K562 (cell line): Measurements from ENCODE around the gene LAGE3. TPM values are rescaled to one million over a fixed set of nuclear protein-coding genes. Genes with fewer than 3 reads are reported as not detected.

Experiments used
- ATF1 ChIP-seq, 2 experiments: fragments of 450-650 bp in 1 of 2; IDR thresholded peaks; 2 replicates each; pipeline ENCODE4 v1.6.1; 2016; ENCODE audit warnings: missing compliant biosample characterization in 1 of 2, missing genetic modification characterization in 1 of 2
- CCNT2 ChIP-seq: IDR thresholded peaks from 2 replicates; pipeline ENCODE4 v1.6.1; 2011; ENCODE audit warnings: borderline replicate concordance, low read depth, mild to moderate bottlenecking, moderate library complexity, mixed read lengths, low read length; ENCODE audit not compliant: insufficient read length; ENCODE audit errors: extremely low read depth
- DPF2 ChIP-seq: fragments of 450-650 bp; IDR thresholded peaks from 2 replicates; pipeline ENCODE4 v1.6.1; 2016
- E2F8 ChIP-seq: fragments of 450-650 bp; IDR thresholded peaks from 2 replicates; pipeline ENCODE4 v1.7.1; 2018; ENCODE audit warnings: mild to moderate bottlenecking, low read depth; ENCODE audit not compliant: partially characterized antibody
- FOXA3 ChIP-seq, 2 experiments: fragments of 450-650 bp in 1 of 2; sonication (generic) in 1 of 2; formaldehyde crosslinking; IDR thresholded peaks in 1 of 2; conservative IDR thresholded peaks in 1 of 2; 2 replicates each; pipeline versions ENCODE4 v1.4.0 to v1.8.0; 2020 to 2022; ENCODE audit warnings: mild to moderate bottlenecking in 2 of 2, missing genetic modification reagents in 1 of 2
- HMGXB4 ChIP-seq: sonication (generic); formaldehyde crosslinking; IDR thresholded peaks from 2 replicates; pipeline ENCODE4 v1.8.1; 2023; ENCODE audit warnings: mild to moderate bottlenecking, missing genetic modification reagents
- HNRNPLL ChIP-seq: fragments of 200-400 bp; formaldehyde crosslinking; IDR thresholded peaks from 2 replicates; pipeline ENCODE4 v1.6.1; 2017; ENCODE audit warnings: low read length, low read depth, mild to moderate bottlenecking; ENCODE audit not compliant: poor library complexity, severe bottlenecking
- JUND ChIP-seq, 2 experiments: IDR thresholded peaks; 2 replicates in 1 of 2; 3 replicates in 1 of 2; pipeline ENCODE4 v1.6.1; 2011; ENCODE audit warnings: borderline replicate concordance in 2 of 2, low read depth in 2 of 2, low read length in 2 of 2, improper control_type of control experiment in 1 of 2, missing biosample characterization in 1 of 2, missing genetic modification characterization in 1 of 2, missing genetic modification reagents in 1 of 2
- KLF6 ChIP-seq: fragments of 250-450 bp; sonication (Bioruptor Pico); IDR thresholded peaks from 2 replicates; pipeline ENCODE4 v1.4.0; 2020; ENCODE audit warnings: mild to moderate bottlenecking, moderate library complexity, borderline replicate concordance
- L3MBTL2 ChIP-seq: fragments of 450-650 bp; IDR thresholded peaks from 2 replicates; pipeline ENCODE4 v1.6.1; 2016; ENCODE audit warnings: mild to moderate bottlenecking, moderate library complexity
- LCOR ChIP-seq: sonication (generic); formaldehyde crosslinking; IDR thresholded peaks from 2 replicates; pipeline ENCODE4 v1.8.0; 2022; ENCODE audit warnings: mild to moderate bottlenecking, missing genetic modification reagents
- MAFG ChIP-seq: fragments of 450-650 bp; conservative IDR thresholded peaks from 2 replicates; pipeline ENCODE4 v1.6.1; 2016; ENCODE audit warnings: missing genetic modification characterization, missing compliant biosample characterization
- NCOA6 ChIP-seq: fragments of 450-650 bp; IDR thresholded peaks from 2 replicates; pipeline ENCODE4 v1.6.1; 2017; ENCODE audit warnings: mild to moderate bottlenecking
- NCOR1 ChIP-seq: fragments of 450-650 bp; IDR thresholded peaks from 2 replicates; pipeline ENCODE4 v1.6.1; 2016; ENCODE audit warnings: mild to moderate bottlenecking, moderate library complexity
- PCBP1 ChIP-seq: fragments of 200-400 bp; formaldehyde crosslinking; IDR thresholded peaks from 2 replicates; pipeline ENCODE4 v1.6.1; 2018; ENCODE audit warnings: mild to moderate bottlenecking, low read depth, low read length; ENCODE audit not compliant: poor library complexity, severe bottlenecking
- SIN3B ChIP-seq: fragments of 450-650 bp; IDR thresholded peaks from 2 replicates; pipeline ENCODE4 v1.6.1; 2017; ENCODE audit warnings: low read depth, mild to moderate bottlenecking, moderate library complexity
- SRF ChIP-seq, 2 experiments: fragments of 250-450, 450-650 bp in 1 of 2; sonication (Bioruptor Pico) in 1 of 2; sonication (generic) in 1 of 2; formaldehyde crosslinking; IDR thresholded peaks; 2 replicates each; pipeline versions ENCODE4 v1.5.0 to v1.5.1; 2020 to 2022; ENCODE audit warnings: mild to moderate bottlenecking in 1 of 2, missing genetic modification reagents in 1 of 2
- ZNF165 ChIP-seq: fragments of 250-450 bp; sonication (Bioruptor Pico); IDR thresholded peaks from 2 replicates; pipeline ENCODE4 v1.4.0; 2020; ENCODE audit warnings: borderline replicate concordance
- ZNF280B ChIP-seq: fragments of 250-450 bp; sonication (Bioruptor Pico); IDR thresholded peaks from 2 replicates; pipeline ENCODE4 v1.5.1; 2021; ENCODE audit warnings: mild to moderate bottlenecking
- ZNF395 ChIP-seq: fragments of 200-800 bp; sonication (Bioruptor generic); IDR thresholded peaks from 2 replicates; pipeline ENCODE4 v1.6.1; 2017; ENCODE audit warnings: missing genetic modification characterization, missing compliant biosample characterization
- polyA plus RNA-seq, 8 experiments: library from polyadenylated mRNA; depleted of rRNA in 4 of 8; stranded (reverse) in 5 of 8; unstranded in 3 of 8; fragments of >200 nt; fragmentation: Nextera tagmentation in 2 of 8; fragmentation: Illumina TruSeq in 1 of 8; extraction: Ambion mirVana in 2 of 8; extraction: Trizol in 1 of 8; gene quantifications; 2 replicates each; pipeline versions ENCODE4 v1.2.1 to v1.2.3, GENCODE V29; 2011 to 2014; ENCODE audit warnings: inconsistent platforms in 1 of 8, missing spikeins in 1 of 8
- total RNA-seq, 7 experiments: library from RNA; depleted of rRNA in 6 of 7; stranded (reverse); fragments of >200 nt in 6 of 7; fragmentation: Illumina TruSeq in 2 of 7; extraction: Trizol in 2 of 7; gene quantifications; 2 replicates each; pipeline versions ENCODE4 v1.2.1 to v1.2.3, GENCODE V29; 2011 to 2021; ENCODE audit warnings: low replicate concordance in 1 of 7

LAGE3 gene
- total and polyA plus RNA-seq, 9 of the 15 experiments (the other 6 are each of a cell fraction or from before 2014, with no cell fraction given): 28.2 to 125 (median 35.8) TPM

GRCh38 chrX:154495472-154495922, 16.4 kb upstream of the LAGE3 start (continued):
- no peak for TF ChIP-seq HMGXB4 (CRISPR knock-in tag)
- TF ChIP-seq FOXA3 (CRISPR knock-in tag; conservative IDR thresholded peaks at IDR 0.05 in 1 of 2, IDR thresholded peaks at IDR 0.05 in 1 of 2): no peak
- peak; percentile 32; the same call in 1 of the 2 replicates for TF ChIP-seq L3MBTL2
- TF ChIP-seq MAFG: peak; percentile 96
- TF ChIP-seq SRF (CRISPR knock-in tag; IDR thresholded peaks at IDR 0.05): peak in 1 of 2 experiments; percentile 69; a peak in 2 of 4 replicates
- no peak for TF ChIP-seq ZNF280B (CRISPR knock-in tag)
- TF ChIP-seq ATF1 (CRISPR knock-in tag; IDR thresholded peaks at IDR 0.05): no peak
- peak; percentile 53 for TF ChIP-seq ATF1 (tag; IDR thresholded peaks at IDR 0.05)
- no peak for TF ChIP-seq KLF6 (CRISPR knock-in tag)
- TF ChIP-seq LCOR: no peak
- no peak for TF ChIP-seq E2F8
- no peak for TF ChIP-seq SIN3B
- peak; percentile 53; the same call in 1 of the 2 replicates for TF ChIP-seq JUND (IDR thresholded peaks at IDR 0.05; ENCODE audit: borderline replicate concordance, low read depth, low read length)
- TF ChIP-seq JUND (tag; IDR thresholded peaks at IDR 0.05; ENCODE audit: borderline replicate concordance, low read depth, low read length): peak; percentile 21; the same call in 1 of the 3 replicates
- no peak for TF ChIP-seq HNRNPLL
- TF ChIP-seq ZNF165: no peak
- peak; percentile 76 for TF ChIP-seq NCOR1
- TF ChIP-seq ZNF395 (CRISPR knock-in tag): peak; percentile 17; the same call in 1 of the 2 replicates
- peak; percentile 91 for TF ChIP-seq DPF2
- no peak for TF ChIP-seq NCOA6
- no peak for TF ChIP-seq PCBP1
- peak; percentile 17 for TF ChIP-seq CCNT2
